Upper lobe of right lung (tissue), 1 donor: ENCODE data around the gene METTL24. TPM values are rescaled to one million over a fixed set of nuclear protein-coding genes. Genes with fewer than 3 reads are reported as not detected.

ENCODE experiments used
- ATAC-seq: fragments of 200-7000 bp; cut with Tn5 transposase; one replicate; pipeline ENCODE4 v1.9.1; 2020; ENCODE audit warnings: mild to moderate bottlenecking, moderate library complexity
- DNase-seq: peaks from one replicate; pipeline ENCODE4 v3.0.0-alpha.2; 2020
- H3K27ac ChIP-seq: fragments of 200-600 bp; one replicate; pipeline ENCODE4 v1.8.0; 2022
- H3K27me3 ChIP-seq: fragments of 200-600 bp; one replicate; pipeline ENCODE4 v1.8.0; 2022; ENCODE audit warnings: mild to moderate bottlenecking
- H3K36me3 ChIP-seq: fragments of 200-600 bp; one replicate; pipeline ENCODE4 v1.8.0; 2022
- H3K4me1 ChIP-seq: fragments of 200-600 bp; one replicate; pipeline ENCODE4 v1.8.0; 2022
- H3K4me3 ChIP-seq: fragments of 200-600 bp; one replicate; pipeline ENCODE4 v1.8.0; 2022; ENCODE audit warnings: mild to moderate bottlenecking
- H3K9me3 ChIP-seq: fragments of 200-600 bp; one replicate; pipeline ENCODE4 v1.8.0; 2022
- CTCF ChIP-seq: fragments of 200-600 bp; IDR thresholded peaks from one replicate; pipeline ENCODE4 v1.8.0; 2022; ENCODE audit warnings: antibody characterized with exemption
- intact Hi-C: fragments of 100-400 bp; cut with DNase I; formaldehyde crosslinking; loops from one replicate; pipeline ENCODE4 v1.11.0; 2022
- total RNA-seq: library from RNA; stranded (reverse); fragmentation: NEBNext Ultra II Directional; extraction: Animal tissue kit (Norgen Biotek cat#: 25700); gene quantifications from one replicate; pipeline ENCODE4 v1.2.1, GENCODE V29; 2021
- donor health status: DM: no; HTN: yes; CAD: no; lungs with severe emphysema.

The METTL24 gene
- total RNA-seq, 1 donor from 2014 or later, result 3.7 TPM

DNA sequence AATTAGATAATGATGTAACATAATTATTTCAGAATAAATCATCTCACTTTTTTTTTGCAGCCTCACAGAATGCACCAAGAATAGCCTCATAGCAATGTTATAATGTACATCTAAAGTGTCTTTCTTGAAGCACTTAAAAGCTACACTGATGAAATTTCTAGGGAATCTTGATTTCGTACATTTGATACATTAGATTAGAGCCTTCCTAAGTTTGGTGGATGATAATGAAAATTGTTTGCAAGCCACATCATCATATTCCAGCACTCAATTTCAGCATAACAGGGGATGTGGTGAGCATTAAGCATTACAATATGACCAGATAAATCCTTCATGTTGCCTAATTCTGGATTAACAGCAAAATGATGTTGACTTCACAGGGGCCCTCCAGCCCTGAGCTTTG, 9.7 kb upstream of the METTL24 start:
- H3K4me1 ChIP-seq, result no peaks in the 10 kb centered on the region
- H3K27ac ChIP-seq, result no peak overlapping the region
- H3K4me3 ChIP-seq, result no peak overlapping the region
- ATAC-seq, result no peak
- no peak for TF ChIP-seq CTCF
- no peaks in the 10 kb centered on the region for H3K36me3 ChIP-seq
- intact Hi-C loops, result no loop called here
- no peak for DNase-seq
- no peaks in the 10 kb centered on the region for H3K9me3 ChIP-seq
- no peaks in the 10 kb centered on the region for H3K27me3 ChIP-seq

- H3K9me3 ChIP-seq, result no peaks in the 10 kb centered on the region
- intact Hi-C loops, result no loop called here
- ATAC-seq (no peak), DNase-seq (no peak)
- no peaks in the 10 kb centered on the region for H3K4me1 ChIP-seq
- no peak for TF ChIP-seq CTCF
- H3K27ac ChIP-seq, result no peak overlapping the region
- no peaks in the 10 kb centered on the region for H3K27me3 ChIP-seq
- H3K4me3 ChIP-seq, result no peak overlapping the region
- H3K36me3 ChIP-seq, result no peaks in the 10 kb centered on the region
Measured at GRCh38 chr6:110366975-110367374, 8.8 kb upstream of the METTL24 start.

DNA sequence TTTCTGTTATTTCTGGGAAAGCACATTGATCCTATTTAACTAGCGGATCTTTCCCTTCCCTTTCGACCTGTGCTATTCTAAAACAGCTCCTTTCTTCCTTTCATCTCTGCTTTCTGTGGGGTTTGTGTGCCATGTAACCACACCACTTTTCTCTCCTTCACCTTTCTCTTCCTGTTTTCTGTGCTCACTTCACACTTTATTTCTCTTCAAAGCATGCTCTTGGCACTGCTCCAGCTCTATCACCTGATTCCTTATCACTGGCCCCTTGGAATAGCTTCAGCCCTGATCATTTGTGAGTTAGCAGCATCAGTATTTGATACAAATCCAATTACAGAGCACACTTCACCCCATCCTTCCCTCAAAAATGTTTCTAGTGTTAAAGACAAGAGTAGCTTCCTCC, 8.1 kb upstream of the METTL24 start:
- Histone ChIP-seq H3K27ac (no peak overlapping the region), H3K27me3 (no peaks in the 10 kb centered on the region), H3K4me3 (no peak overlapping the region), H3K36me3 (no peaks in the 10 kb centered on the region), H3K4me1 (no peaks in the 10 kb centered on the region), H3K9me3 (no peaks in the 10 kb centered on the region)
- ATAC-seq (no peak), DNase-seq (no peak)
- TF ChIP-seq CTCF, result no peak
- intact Hi-C loops, result no loop called here

- no peak overlapping the region for H3K4me3 ChIP-seq
- no peaks in the 10 kb centered on the region for H3K4me1 ChIP-seq
- DNase-seq, result no peak
- TF ChIP-seq CTCF, result no peak
- intact Hi-C loops, result no loop called here
- H3K36me3 ChIP-seq, result no peaks in the 10 kb centered on the region
- no peak overlapping the region for H3K27ac ChIP-seq
- no peaks in the 10 kb centered on the region for H3K27me3 ChIP-seq
- no peak for ATAC-seq
- H3K9me3 ChIP-seq, result no peaks in the 10 kb centered on the region
Measured at GRCh38 chr6:110364364-110365105, 6.4 kb upstream of the METTL24 start.

- intact Hi-C loops, result no loop called here
- Histone ChIP-seq H3K4me1 (no peaks in the 10 kb centered on the region), H3K36me3 (no peaks in the 10 kb centered on the region), H3K27me3 (no peaks in the 10 kb centered on the region), H3K4me3 (no peak overlapping the region), H3K27ac (no peak overlapping the region), H3K9me3 (no peaks in the 10 kb centered on the region)
- no peak for TF ChIP-seq CTCF
- DNase-seq (no peak), ATAC-seq (no peak)
Measured at GRCh38 chr6:110363748-110364147, 5.6 kb upstream of the METTL24 start.

DNA sequence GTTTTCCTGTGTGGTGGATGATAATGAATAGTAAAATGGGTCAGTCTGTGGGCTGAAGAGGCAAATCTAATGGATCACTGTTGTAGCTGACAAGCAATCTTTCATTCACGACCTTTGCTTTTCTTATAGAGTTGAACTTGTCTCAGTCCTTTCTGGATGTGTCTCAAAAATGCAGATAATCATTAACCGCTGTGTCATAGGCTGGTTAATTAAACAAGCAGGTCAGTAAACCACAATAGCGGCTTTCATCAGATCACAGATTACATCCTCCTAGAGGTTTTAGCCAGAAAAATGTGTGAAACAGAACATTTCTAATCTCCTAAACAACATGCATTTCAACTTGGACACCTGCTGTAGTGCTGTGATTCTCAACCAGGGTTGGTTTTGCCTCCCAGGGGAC, 2.5 kb upstream of the METTL24 start:
- Histone ChIP-seq H3K27ac (no peak overlapping the region), H3K4me3 (no peak overlapping the region), H3K36me3 (no peaks in the 10 kb centered on the region), H3K27me3 (peaks cover 7% of the 10 kb centered on the region), H3K4me1 (no peaks in the 10 kb centered on the region), H3K9me3 (no peaks in the 10 kb centered on the region)
- intact Hi-C loops, result no loop called here
- ATAC-seq, result no peak
- TF ChIP-seq CTCF, result no peak
- no peak for DNase-seq
